Mesothelial cell of epicardium (in vitro differentiated cells): ENCODE measurements around the gene RB1. TPM values are rescaled to one million over a fixed set of nuclear protein-coding genes. Genes with fewer than 3 reads are reported as not detected.
A peak's percentile ranks its signal among the peaks of the same experiment; 100 is the strongest.

Experiments
- DNase-seq, 2 experiments: peaks; one replicate each; pipeline ENCODE4 v3.0.0; 2021; ENCODE audit warnings: low spot score in 2 of 2; ENCODE audit not compliant: unreplicated experiment in 2 of 2
- H3K27ac Mint-ChIP-seq: 2 replicates; pipeline ENCODE4 v1.8.0; 2021; ENCODE audit warnings: mixed read lengths
- H3K27me3 Mint-ChIP-seq: 2 replicates; pipeline ENCODE4 v1.8.0; 2021; ENCODE audit warnings: low read depth, mixed read lengths
- H3K36me3 Mint-ChIP-seq: 2 replicates; pipeline ENCODE4 v1.8.0; 2021; ENCODE audit warnings: mixed read lengths
- H3K4me1 Mint-ChIP-seq: 2 replicates; pipeline ENCODE4 v1.8.0; 2021; ENCODE audit warnings: mixed read lengths
- H3K4me3 Mint-ChIP-seq: 2 replicates; pipeline ENCODE4 v1.8.0; 2021; ENCODE audit warnings: mild to moderate bottlenecking, moderate library complexity, mixed read lengths
- H3K9me3 Mint-ChIP-seq: 2 replicates; pipeline ENCODE4 v1.8.0; 2021; ENCODE audit warnings: mixed read lengths
- total RNA-seq: library from RNA; stranded (reverse); gene quantifications from 3 replicates; pipeline ENCODE4 v1.2.1, GENCODE V29; 2021
- TF ChIP-seq, protein P1 (sequence below): fragments of 200-600 bp; sonication (generic); IDR thresholded peaks from one replicate; pipeline ENCODE4 v1.5.0; 2021; ENCODE audit warnings: antibody characterized with exemption; ENCODE audit not compliant: unreplicated experiment

RB1 gene
- total RNA-seq, 1 donor from 2014 or later = 34.7 TPM

DNA sequence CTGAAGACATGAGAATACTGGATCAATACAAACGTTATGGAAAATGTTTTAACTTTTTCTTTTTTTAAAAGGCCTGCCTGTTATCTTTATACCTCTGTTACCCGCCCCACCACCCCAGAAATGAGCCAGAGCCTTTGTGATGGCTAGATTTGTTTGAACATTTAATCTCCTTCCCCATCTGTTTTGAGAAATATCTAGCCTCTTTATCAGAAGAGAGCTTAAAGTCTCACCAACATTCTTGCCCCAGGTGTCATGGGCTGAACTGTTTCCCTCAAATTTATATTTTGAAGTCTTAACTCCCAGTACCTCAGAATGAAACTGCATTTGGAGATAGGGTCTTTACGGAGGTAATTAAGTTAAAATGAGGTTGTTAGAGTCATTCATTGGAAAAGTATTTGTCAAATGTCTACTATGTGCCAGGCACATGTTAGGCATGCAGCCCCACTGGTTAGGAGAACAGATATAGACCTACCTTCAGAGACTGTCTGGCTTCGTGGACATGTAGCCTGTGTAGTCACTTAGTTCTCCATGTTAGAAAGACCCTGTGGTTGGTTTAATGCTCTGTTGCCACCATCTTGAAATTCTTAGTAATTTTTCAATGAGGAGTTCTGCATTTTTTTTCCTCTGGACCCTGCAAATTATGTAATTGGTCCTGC is 6.3 kb upstream of the RB1 start:
- H3K27me3 Mint-ChIP-seq = no peaks in the 10 kb centered on the region

DNA sequence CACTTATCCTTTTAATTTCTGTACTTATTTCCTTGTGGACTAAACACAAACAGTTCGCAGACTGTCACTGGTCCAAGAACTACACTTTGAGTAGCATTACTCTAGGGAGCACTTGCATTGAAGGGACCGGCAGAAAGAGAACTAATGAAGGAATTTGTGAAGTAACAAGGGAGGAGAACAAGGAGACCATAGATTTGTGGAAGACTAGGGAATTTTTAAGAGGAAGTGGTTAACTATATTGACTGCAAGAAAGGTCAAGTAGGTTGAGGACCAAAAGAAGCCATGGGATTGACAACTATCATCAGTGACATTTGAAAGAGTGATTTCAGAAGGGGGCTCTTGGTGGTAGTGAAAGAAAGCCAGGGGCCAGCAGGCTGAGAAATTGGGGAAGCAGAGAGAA is 4.0 kb upstream of the RB1 start:
- no peak for DNase-seq
- no peak overlapping the region for H3K4me3 Mint-ChIP-seq
- TF ChIP-seq, protein P1, sequence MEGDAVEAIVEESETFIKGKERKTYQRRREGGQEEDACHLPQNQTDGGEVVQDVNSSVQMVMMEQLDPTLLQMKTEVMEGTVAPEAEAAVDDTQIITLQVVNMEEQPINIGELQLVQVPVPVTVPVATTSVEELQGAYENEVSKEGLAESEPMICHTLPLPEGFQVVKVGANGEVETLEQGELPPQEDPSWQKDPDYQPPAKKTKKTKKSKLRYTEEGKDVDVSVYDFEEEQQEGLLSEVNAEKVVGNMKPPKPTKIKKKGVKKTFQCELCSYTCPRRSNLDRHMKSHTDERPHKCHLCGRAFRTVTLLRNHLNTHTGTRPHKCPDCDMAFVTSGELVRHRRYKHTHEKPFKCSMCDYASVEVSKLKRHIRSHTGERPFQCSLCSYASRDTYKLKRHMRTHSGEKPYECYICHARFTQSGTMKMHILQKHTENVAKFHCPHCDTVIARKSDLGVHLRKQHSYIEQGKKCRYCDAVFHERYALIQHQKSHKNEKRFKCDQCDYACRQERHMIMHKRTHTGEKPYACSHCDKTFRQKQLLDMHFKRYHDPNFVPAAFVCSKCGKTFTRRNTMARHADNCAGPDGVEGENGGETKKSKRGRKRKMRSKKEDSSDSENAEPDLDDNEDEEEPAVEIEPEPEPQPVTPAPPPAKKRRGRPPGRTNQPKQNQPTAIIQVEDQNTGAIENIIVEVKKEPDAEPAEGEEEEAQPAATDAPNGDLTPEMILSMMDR = no peak
- H3K36me3 Mint-ChIP-seq = no peaks in the 10 kb centered on the region
- no peaks in the 10 kb centered on the region for H3K9me3 Mint-ChIP-seq
- no peak overlapping the region for H3K27ac Mint-ChIP-seq
- no peaks in the 10 kb centered on the region for H3K27me3 Mint-ChIP-seq
- H3K4me1 Mint-ChIP-seq = peaks cover 12% of the 10 kb centered on the region

More for the DNA sequence above, 6.3 kb upstream of the RB1 start:
- Mint-ChIP-seq H3K9me3 (no peaks in the 10 kb centered on the region), H3K4me3 (no peak overlapping the region), H3K4me1 (peaks cover 11% of the 10 kb centered on the region), H3K36me3 (no peaks in the 10 kb centered on the region), H3K27ac (no peak overlapping the region)
- TF ChIP-seq, protein P1 = no peak
- no peak for DNase-seq

DNA sequence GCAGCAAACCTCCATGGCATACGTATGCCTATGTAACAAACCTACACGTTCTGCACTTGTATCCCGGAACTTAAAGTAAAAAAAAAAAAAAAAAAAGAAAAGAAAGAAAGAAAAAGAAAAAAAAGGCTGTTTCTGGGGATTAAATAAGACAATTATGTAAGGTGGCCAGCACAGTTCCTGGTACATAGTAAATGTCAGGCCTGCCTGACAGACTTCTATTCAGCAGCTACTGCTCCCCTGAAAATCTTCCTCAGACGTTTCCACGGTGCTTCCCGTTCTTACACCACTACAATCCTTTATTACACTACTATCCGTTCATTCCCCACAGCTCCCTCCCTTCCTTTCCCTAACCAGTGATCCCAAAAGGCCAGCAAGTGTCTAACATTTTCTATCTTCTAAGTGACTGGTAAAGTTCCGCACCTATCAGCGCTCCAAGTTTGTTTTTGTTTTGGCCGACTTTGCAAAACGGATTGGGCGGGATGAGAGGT is 636 bp upstream of the RB1 start:
- H3K4me1 Mint-ChIP-seq = peaks cover 20% of the 10 kb centered on the region
- H3K9me3 Mint-ChIP-seq = no peaks in the 10 kb centered on the region
- H3K27me3 Mint-ChIP-seq = no peaks in the 10 kb centered on the region
- H3K36me3 Mint-ChIP-seq = peaks cover 2% of the 10 kb centered on the region
- TF ChIP-seq, protein P1 = no peak
- DNase-seq = no peak
- H3K4me3 Mint-ChIP-seq = peak overlapping the region; percentile 97
- peak overlapping the region; percentile 96 for H3K27ac Mint-ChIP-seq

DNA sequence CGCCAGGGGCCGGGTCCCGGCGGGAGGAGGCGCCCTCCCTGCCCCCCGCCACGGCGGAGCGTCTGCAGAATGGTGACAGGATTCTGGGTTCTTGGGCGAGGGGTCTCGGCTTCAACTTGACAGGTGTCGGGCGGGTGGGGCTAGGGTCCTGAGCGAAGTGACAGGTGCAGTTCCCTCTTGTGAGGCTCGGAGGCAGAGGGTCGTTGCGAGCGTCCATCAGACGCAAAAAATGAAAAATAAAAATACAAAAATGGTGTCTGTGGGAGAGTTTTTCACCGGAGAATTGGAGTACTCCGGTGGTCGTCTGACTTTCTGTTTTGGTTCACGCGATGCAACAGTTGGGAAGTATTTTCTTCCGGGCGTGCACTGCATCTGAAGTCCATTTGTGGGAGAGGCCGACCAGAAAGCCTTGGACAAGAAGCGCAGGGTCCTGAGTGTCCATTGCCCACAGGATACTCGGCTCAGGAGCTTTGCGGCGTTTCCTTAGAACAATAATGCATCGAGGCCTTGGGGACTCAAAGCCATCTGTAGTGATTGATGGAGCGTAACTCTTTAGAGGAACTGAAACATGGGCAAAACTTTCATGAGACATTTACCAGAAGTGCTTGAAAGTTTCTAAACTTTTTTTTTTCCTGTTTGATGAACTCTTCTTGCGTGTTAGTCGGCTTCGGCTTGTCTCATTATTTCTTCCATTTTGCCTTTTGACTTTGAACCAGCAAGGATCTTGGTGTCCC is 759 bp downstream of the RB1 start:
- peak overlapping the region; percentile 98 for H3K27ac Mint-ChIP-seq
- TF ChIP-seq, protein P1 = no peak
- H3K36me3 Mint-ChIP-seq = peaks cover 2% of the 10 kb centered on the region
- DNase-seq = peak in 1 of 2 experiments; percentile 48
- no peaks in the 10 kb centered on the region for H3K27me3 Mint-ChIP-seq
- peaks cover 20% of the 10 kb centered on the region for H3K4me1 Mint-ChIP-seq
- H3K9me3 Mint-ChIP-seq = no peaks in the 10 kb centered on the region
- H3K4me3 Mint-ChIP-seq = peak overlapping the region; percentile 97

DNA sequence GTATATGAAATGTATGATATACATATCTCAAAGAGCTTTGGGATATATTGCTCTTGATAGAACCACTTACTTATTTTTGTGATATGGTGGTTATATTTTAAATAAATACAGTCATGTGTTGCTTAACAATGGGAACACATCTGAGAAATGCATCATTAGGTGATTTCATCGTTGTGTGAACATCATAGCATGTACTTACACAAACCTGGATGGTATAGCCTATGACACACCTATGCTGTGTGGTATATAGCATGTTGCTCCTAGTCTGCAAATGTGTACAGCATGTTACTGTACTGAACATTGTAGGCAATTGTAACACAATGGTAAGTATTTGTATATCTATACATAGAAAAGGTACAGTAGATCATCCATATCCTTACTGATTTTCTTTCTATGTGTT is 7.7 kb downstream of the RB1 start:
- H3K36me3 Mint-ChIP-seq = peaks cover 26% of the 10 kb centered on the region
- no peak overlapping the region for H3K27ac Mint-ChIP-seq
- no peak overlapping the region for H3K4me3 Mint-ChIP-seq
- H3K4me1 Mint-ChIP-seq = no peaks in the 10 kb centered on the region
- no peaks in the 10 kb centered on the region for H3K27me3 Mint-ChIP-seq
- TF ChIP-seq, protein P1 = no peak
- DNase-seq = no peak
- peaks cover 15% of the 10 kb centered on the region for H3K9me3 Mint-ChIP-seq
